ENCODE measurements around the gene GLCCI1. TPM values are rescaled to one million over a fixed set of nuclear protein-coding genes. Genes with fewer than 3 reads are reported as not detected.

Gene GLCCI1
- total and polyA plus RNA-seq, 2 of the 13 experiments (the other 11 are each of a cell fraction or from before 2014, with no cell fraction given): 1.3 to 1.7 TPM

- ChIA-PET POLR2A (no interaction called here), CTCF (ENCODE audit: low intra/inter-chr PET ratio, low total read pairs) (no interaction called here)
- H3K27ac ChIP-seq (ENCODE audit: extremely low read length, insufficient read depth, low read length): no peak overlapping the region
- ATAC-seq (no peak), FAIRE-seq (no peak), DNase-seq (ENCODE audit: low spot score) (no peak)
- WGBS (ENCODE audit: low lambda C conversion rate): 59% methylated on average over 4 of the region's 4 CpGs
- BruUV-seq (replicated peaks): no TSS peak
- no peaks in the 10 kb centered on the region for H3K36me3 ChIP-seq (replicated peaks in 1 of 2; ENCODE audit: control insufficient read depth in 1 of 2, insufficient read depth in 2 of 2, low read length in 2 of 2)
- no peak overlapping the region for H3K4me2 ChIP-seq (ENCODE audit: low read depth, low read length)
- no peaks in the 10 kb centered on the region for H3K27me3 ChIP-seq (ENCODE audit: control insufficient read depth in 1 of 2, insufficient read depth in 2 of 2, low read length in 2 of 2)
- in situ Hi-C loops (cut with HindIII; ENCODE audit: extremely low pct_ligation_motif_present, low pct_unique_long_range_greater_than_20kb): no loop called here
- TF ChIP-seq ZNF572 (CRISPR knock-in tag; IDR thresholded peaks at IDR 0.05) (no peak), FOXK1 (CRISPR knock-in tag; IDR thresholded peaks at IDR 0.05; ENCODE audit: borderline replicate concordance, low read depth) (no peak), ZNF816 (CRISPR knock-in tag; IDR thresholded peaks at IDR 0.05; ENCODE audit: borderline replicate concordance) (no peak), HINFP (CRISPR knock-in tag; IDR thresholded peaks at IDR 0.05; ENCODE audit: low read depth) (no peak), FOXA3 (CRISPR knock-in tag; IDR thresholded peaks at IDR 0.05) (no peak), BORCS8-MEF2B (CRISPR knock-in tag; IDR thresholded peaks at IDR 0.05) (no peak), HNF1B (CRISPR knock-in tag; IDR thresholded peaks at IDR 0.05) (no peak), ZNF678 (CRISPR knock-in tag; IDR thresholded peaks at IDR 0.05) (no peak), THYN1 (CRISPR knock-in tag; IDR thresholded peaks at IDR 0.05; ENCODE audit: borderline replicate concordance, low read depth) (no peak), ZNF550 (CRISPR knock-in tag; IDR thresholded peaks at IDR 0.05; ENCODE audit: borderline replicate concordance) (no peak), PLRG1 (conservative IDR thresholded peaks at IDR 0.05) (no peak), JUND (CRISPR knock-in tag; IDR thresholded peaks at IDR 0.05) (no peak), SMYD3 (CRISPR knock-in tag; IDR thresholded peaks at IDR 0.05) (no peak), ZNF607 (CRISPR knock-in tag; IDR thresholded peaks at IDR 0.05; ENCODE audit: borderline replicate concordance) (no peak), ZNF3 (CRISPR knock-in tag; IDR thresholded peaks at IDR 0.05) (no peak)
- TF ChIP-seq, protein P1, sequence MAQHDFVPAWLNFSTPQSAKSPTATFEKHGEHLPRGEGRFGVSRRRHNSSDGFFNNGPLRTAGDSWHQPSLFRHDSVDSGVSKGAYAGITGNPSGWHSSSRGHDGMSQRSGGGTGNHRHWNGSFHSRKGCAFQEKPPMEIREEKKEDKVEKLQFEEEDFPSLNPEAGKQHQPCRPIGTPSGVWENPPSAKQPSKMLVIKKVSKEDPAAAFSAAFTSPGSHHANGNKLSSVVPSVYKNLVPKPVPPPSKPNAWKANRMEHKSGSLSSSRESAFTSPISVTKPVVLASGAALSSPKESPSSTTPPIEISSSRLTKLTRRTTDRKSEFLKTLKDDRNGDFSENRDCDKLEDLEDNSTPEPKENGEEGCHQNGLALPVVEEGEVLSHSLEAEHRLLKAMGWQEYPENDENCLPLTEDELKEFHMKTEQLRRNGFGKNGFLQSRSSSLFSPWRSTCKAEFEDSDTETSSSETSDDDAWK (CRISPR knock-in tag; IDR thresholded peaks at IDR 0.05): no peak
- TF ChIP-seq, protein P2, sequence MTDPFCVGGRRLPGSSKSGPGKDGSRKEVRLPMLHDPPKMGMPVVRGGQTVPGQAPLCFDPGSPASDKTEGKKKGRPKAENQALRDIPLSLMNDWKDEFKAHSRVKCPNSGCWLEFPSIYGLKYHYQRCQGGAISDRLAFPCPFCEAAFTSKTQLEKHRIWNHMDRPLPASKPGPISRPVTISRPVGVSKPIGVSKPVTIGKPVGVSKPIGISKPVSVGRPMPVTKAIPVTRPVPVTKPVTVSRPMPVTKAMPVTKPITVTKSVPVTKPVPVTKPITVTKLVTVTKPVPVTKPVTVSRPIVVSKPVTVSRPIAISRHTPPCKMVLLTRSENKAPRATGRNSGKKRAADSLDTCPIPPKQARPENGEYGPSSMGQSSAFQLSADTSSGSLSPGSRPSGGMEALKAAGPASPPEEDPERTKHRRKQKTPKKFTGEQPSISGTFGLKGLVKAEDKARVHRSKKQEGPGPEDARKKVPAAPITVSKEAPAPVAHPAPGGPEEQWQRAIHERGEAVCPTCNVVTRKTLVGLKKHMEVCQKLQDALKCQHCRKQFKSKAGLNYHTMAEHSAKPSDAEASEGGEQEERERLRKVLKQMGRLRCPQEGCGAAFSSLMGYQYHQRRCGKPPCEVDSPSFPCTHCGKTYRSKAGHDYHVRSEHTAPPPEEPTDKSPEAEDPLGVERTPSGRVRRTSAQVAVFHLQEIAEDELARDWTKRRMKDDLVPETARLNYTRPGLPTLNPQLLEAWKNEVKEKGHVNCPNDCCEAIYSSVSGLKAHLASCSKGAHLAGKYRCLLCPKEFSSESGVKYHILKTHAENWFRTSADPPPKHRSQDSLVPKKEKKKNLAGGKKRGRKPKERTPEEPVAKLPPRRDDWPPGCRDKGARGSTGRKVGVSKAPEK (CRISPR knock-in tag; IDR thresholded peaks at IDR 0.05; ENCODE audit: borderline replicate concordance): no peak
- H3K4me1 ChIP-seq (ENCODE audit: insufficient read depth, low read length): no peaks in the 10 kb centered on the region
- no peaks in the 10 kb centered on the region for H4K20me1 ChIP-seq (ENCODE audit: insufficient read depth, low read length)
- no peak overlapping the region for H3K4me3 ChIP-seq (replicated peaks in 1 of 3; ENCODE audit: insufficient read depth in 1 of 3, low read depth in 2 of 3, low read length in 3 of 3)
- intact Hi-C loops (cut with micrococcal nuclease; ENCODE audit: unreplicated experiment): no loop called here
- H3K9ac ChIP-seq (ENCODE audit: insufficient read depth, low read depth, low read length): no peak overlapping the region
- no peak overlapping the region for H2AFZ ChIP-seq (ENCODE audit: low read length)
- H3K9me3 ChIP-seq (ENCODE audit: low read length): no peaks in the 10 kb centered on the region
- H3K79me2 ChIP-seq (ENCODE audit: insufficient read depth, low read length): no peaks in the 10 kb centered on the region
Observed at GRCh38 chr7:8058852-8059251, 90.3 kb downstream of the GLCCI1 start.
